HepG2 (cell line): ENCODE results near the gene PBLD. TPM values are rescaled to one million over a fixed set of nuclear protein-coding genes. Genes with fewer than 3 reads are reported as not detected.
"Not testable (repeated sequence)": the region's sequence is repeated elsewhere in the genome, so short reads cannot be mapped to it uniquely, and the experiment has no call there.

Experiments
- ATAC-seq: fragments of 200-7000 bp; cut with Tn5 transposase; 3 replicates; pipeline ENCODE4 v1.9.1; 2020; ENCODE audit warnings: mild to moderate bottlenecking, moderate library complexity
- BruUV-seq: library from RNA; stranded (reverse); fragments of 400-500 nt; replicated peaks from 2 replicates; lab custom pipeline; 2021; lab: Mats Ljungman, UMichigan
- CTCF ChIA-PET: fragments of 300-600 bp; formaldehyde crosslinking; extraction: SDS; loops from one replicate; lab custom pipeline; 2021; ENCODE audit warnings: low total read pairs, inconsistent platforms, low intra/inter-chr PET ratio; lab: Yijun Ruan, JAX
- POLR2A ChIA-PET: fragments of 350-600 bp; sonication (Branson Sonifier 250); formaldehyde crosslinking; loops from one replicate; lab custom pipeline; 2020; ENCODE audit warnings: antibody characterized with exemption, inconsistent platforms; lab: Yijun Ruan, JAX
- DNase-seq: peaks from one replicate; pipeline ENCODE4 v3.0.0-alpha.2; 2015; ENCODE audit warnings: low spot score
- FAIRE-seq: peaks from 3 replicates; lab custom pipeline; 2011; peaks lifted over from hg19 to GRCh38; lab: Jason Lieb, UNC
- H2AFZ ChIP-seq: one replicate; pipeline ENCODE4 v1.6.1; 2011; ENCODE audit warnings: low read length, inconsistent platforms
- H3K27ac ChIP-seq: fragments of 300-600 bp; 3 replicates; pipeline ENCODE4 v1.8.0; 2011; ENCODE audit warnings: mixed run types, mild to moderate bottlenecking, mixed read lengths, low read length, inconsistent platforms; ENCODE audit not compliant: insufficient read depth; ENCODE audit errors: extremely low read length
- H3K27me3 ChIP-seq, 2 experiments: fragments of 200-600 bp in 1 of 2; 2 replicates in 1 of 2; 3 replicates in 1 of 2; pipeline versions ENCODE4 v1.6.0 to v1.8.0; 2011; ENCODE audit warnings: low read length in 2 of 2, mild to moderate bottlenecking in 2 of 2, moderate library complexity in 2 of 2, inconsistent platforms in 1 of 2; ENCODE audit not compliant: insufficient read depth in 2 of 2, control insufficient read depth in 1 of 2
- H3K36me3 ChIP-seq, 2 experiments: fragments of 200-600 bp in 1 of 2; replicated peaks in 1 of 2; 2 replicates in 1 of 2; 3 replicates in 1 of 2; pipeline versions ENCODE4 v1.5.1 to v1.8.0; 2011; ENCODE audit warnings: low read length in 2 of 2, inconsistent platforms in 1 of 2; ENCODE audit not compliant: insufficient read depth in 2 of 2, control insufficient read depth in 1 of 2
- H3K4me1 ChIP-seq: 2 replicates; pipeline ENCODE4 v1.5.1; 2012; ENCODE audit warnings: low read length, inconsistent platforms; ENCODE audit not compliant: insufficient read depth
- H3K4me2 ChIP-seq: 2 replicates; pipeline ENCODE4 v1.6.0; 2011; ENCODE audit warnings: low read depth, low read length, inconsistent platforms
- H3K4me3 ChIP-seq, 3 experiments: fragments of 200-600 bp in 1 of 3; sonication (generic), shearing (Covaris generic) in 1 of 3; replicated peaks in 1 of 3; 2 replicates each; pipeline ENCODE4 v1.5.1; 2011 to 2016; ENCODE audit warnings: low read length in 3 of 3, inconsistent platforms in 2 of 3, low read depth in 2 of 3, mild to moderate bottlenecking in 2 of 3, control low read depth in 1 of 3, mixed read lengths in 1 of 3; ENCODE audit not compliant: insufficient read depth in 1 of 3
- H3K79me2 ChIP-seq: one replicate; pipeline ENCODE4 v1.6.1; 2011; ENCODE audit warnings: low read length, inconsistent platforms; ENCODE audit not compliant: insufficient read depth
- H3K9ac ChIP-seq: 2 replicates; pipeline ENCODE4 v1.6.0; 2011; ENCODE audit warnings: mild to moderate bottlenecking, low read depth, low read length, inconsistent platforms; ENCODE audit not compliant: insufficient read depth
- H3K9me3 ChIP-seq: 2 replicates; pipeline ENCODE4 v1.5.1; 2012; ENCODE audit warnings: mild to moderate bottlenecking, low read length
- H4K20me1 ChIP-seq: 2 replicates; pipeline ENCODE4 v1.6.0; 2011; ENCODE audit warnings: inconsistent platforms, mild to moderate bottlenecking, low read length, moderate library complexity; ENCODE audit not compliant: insufficient read depth
- CAMTA2 ChIP-seq: sonication (generic); formaldehyde crosslinking; IDR thresholded peaks from 2 replicates; pipeline ENCODE4 v1.4.0; 2020; ENCODE audit warnings: mild to moderate bottlenecking, missing genetic modification reagents, borderline replicate concordance
- HDAC6 ChIP-seq: fragments of 200-600 bp; sonication (generic); IDR thresholded peaks from 2 replicates; pipeline ENCODE4 v1.7.0; 2017; ENCODE audit warnings: mild to moderate bottlenecking, antibody characterized with exemption, low read length, low read depth
- KAT7 ChIP-seq: IDR thresholded peaks from 2 replicates; pipeline ENCODE4 v1.6.1; 2018; ENCODE audit warnings: borderline replicate concordance, missing compliant biosample characterization
- MIER2 ChIP-seq: IDR thresholded peaks from 2 replicates; pipeline ENCODE4 v1.6.1; 2016; ENCODE audit warnings: missing biosample characterization, missing genetic modification reagents
- MIER3 ChIP-seq: IDR thresholded peaks from 2 replicates; pipeline ENCODE4 v1.6.1; 2016; ENCODE audit warnings: missing compliant biosample characterization, borderline replicate concordance
- MYNN ChIP-seq: sonication (generic); formaldehyde crosslinking; IDR thresholded peaks from 2 replicates; pipeline ENCODE4 v1.4.0; 2020; ENCODE audit warnings: mild to moderate bottlenecking, low read depth, missing genetic modification reagents
- TOE1 ChIP-seq: sonication (generic); formaldehyde crosslinking; IDR thresholded peaks from 2 replicates; pipeline ENCODE4 v1.4.0; 2020; ENCODE audit warnings: mild to moderate bottlenecking, missing genetic modification reagents
- ZNF101 ChIP-seq: sonication (generic); formaldehyde crosslinking; IDR thresholded peaks from 2 replicates; pipeline ENCODE4 v1.4.0; 2020; ENCODE audit warnings: mild to moderate bottlenecking, low read depth, missing genetic modification reagents, borderline replicate concordance
- ZNF460 ChIP-seq: sonication (generic); formaldehyde crosslinking; IDR thresholded peaks from 2 replicates; pipeline ENCODE4 v1.5.1; 2020; ENCODE audit warnings: missing genetic modification reagents, mild to moderate bottlenecking, borderline replicate concordance
- ZNF550 ChIP-seq: sonication (generic); formaldehyde crosslinking; IDR thresholded peaks from 2 replicates; pipeline ENCODE4 v1.4.0; 2020; ENCODE audit warnings: mild to moderate bottlenecking, missing genetic modification reagents, borderline replicate concordance
- ZNF629 ChIP-seq: sonication (generic); formaldehyde crosslinking; conservative IDR thresholded peaks from 2 replicates; pipeline ENCODE4 v1.5.0; 2020; ENCODE audit warnings: missing genetic modification reagents
- ZNF746 ChIP-seq: sonication (generic); formaldehyde crosslinking; IDR thresholded peaks from 2 replicates; pipeline ENCODE4 v1.8.0; 2022; ENCODE audit warnings: mild to moderate bottlenecking, missing genetic modification reagents
- ZNF790 ChIP-seq: sonication (generic); formaldehyde crosslinking; IDR thresholded peaks from 2 replicates; pipeline ENCODE4 v1.8.0; 2022; ENCODE audit warnings: missing genetic modification reagents, mild to moderate bottlenecking, borderline replicate concordance
- ZNF83 ChIP-seq: sonication (generic); formaldehyde crosslinking; IDR thresholded peaks from 2 replicates; pipeline ENCODE4 v1.4.0; 2020; ENCODE audit warnings: missing genetic modification reagents, mild to moderate bottlenecking, borderline replicate concordance
- ZSCAN29 ChIP-seq: sonication (generic); formaldehyde crosslinking; conservative IDR thresholded peaks from 2 replicates; pipeline ENCODE4 v1.4.0; 2020; ENCODE audit warnings: mild to moderate bottlenecking, missing genetic modification reagents
- WGBS: methylation state at CpG from one replicate; pipeline ENCODE4 v1.1.6; 2017; ENCODE audit warnings: low lambda C conversion rate; 5-methylcytosine and 5-hydroxymethylcytosine counted together
- in situ Hi-C: cut with HindIII; loops from 2 replicates; pipeline ENCODE4 v1.10.0; 2017; ENCODE audit warnings: low pct_unique_long_range_greater_than_20kb; ENCODE audit not compliant: extremely low pct_ligation_motif_present
- intact Hi-C: fragments of 100-400 bp; cut with micrococcal nuclease; formaldehyde crosslinking; loops from one replicate; pipeline ENCODE4 v1.10.0; 2022; ENCODE audit not compliant: unreplicated experiment
- polyA plus RNA-seq, 8 experiments: library from polyadenylated mRNA; depleted of rRNA in 3 of 8; stranded (reverse) in 7 of 8; unstranded in 1 of 8; fragments of >200 nt; fragmentation: Illumina TruSeq in 4 of 8; extraction: Trizol in 4 of 8; gene quantifications; 2 replicates each; pipeline versions ENCODE4 v1.2.1 to v1.2.3, GENCODE V29; 2011 to 2016; ENCODE audit warnings: low read depth in 4 of 8, missing spikeins in 1 of 8, mixed read lengths in 1 of 8; ENCODE audit not compliant: insufficient read depth in 1 of 8
- total RNA-seq, 5 experiments: library from RNA; depleted of rRNA; stranded (reverse); fragments of >200 nt; fragmentation: Illumina TruSeq; extraction: Trizol; gene quantifications; 2 replicates each; pipeline ENCODE4 v1.2.3, GENCODE V29; 2016; ENCODE audit warnings: low read depth in 1 of 5
- TF ChIP-seq, protein P1 (sequence below): sonication (generic); formaldehyde crosslinking; IDR thresholded peaks from 2 replicates; pipeline ENCODE4 v1.5.0; 2020; ENCODE audit warnings: missing genetic modification reagents, mild to moderate bottlenecking, borderline replicate concordance
- TF ChIP-seq, protein P2 (sequence below): sonication (generic); formaldehyde crosslinking; IDR thresholded peaks from 2 replicates; pipeline ENCODE4 v1.4.0; 2020; ENCODE audit warnings: low read depth, mild to moderate bottlenecking, missing genetic modification reagents

PBLD gene
- total and polyA plus RNA-seq, 2 of the 13 experiments (the other 11 are each of a cell fraction or from before 2014, with no cell fraction given), result 0.42 to 3.1 TPM

DNA sequence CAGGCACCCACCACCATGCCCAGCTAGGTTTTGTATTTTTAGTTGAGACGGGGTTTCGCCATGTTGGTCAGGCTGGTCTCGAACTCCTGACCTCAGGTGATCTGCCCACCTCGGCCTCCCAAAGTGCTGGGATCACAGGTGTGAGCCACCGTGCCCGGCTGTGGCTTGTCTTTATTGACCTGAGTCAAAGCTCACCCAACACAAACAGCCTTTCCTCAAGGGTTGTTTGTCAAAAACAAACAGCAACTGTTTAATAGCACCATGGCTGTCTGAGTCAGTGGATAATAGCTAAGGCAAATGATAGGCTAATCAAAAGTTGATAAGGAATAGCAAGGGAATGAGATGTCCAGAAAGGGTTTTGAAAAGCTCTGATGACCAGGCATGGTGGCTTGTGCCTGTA is 17.8 kb downstream of the PBLD start:
- DNase-seq, CTCF ChIA-PET, ATAC-seq, BruUV-seq, H3K27ac ChIP-seq, H4K20me1 ChIP-seq, H3K4me3 ChIP-seq, H3K9ac ChIP-seq, intact Hi-C loops, FAIRE-seq, H3K36me3 ChIP-seq, H3K4me2 ChIP-seq, H3K79me2 ChIP-seq, H2AFZ ChIP-seq, H3K27me3 ChIP-seq: not testable (repeated sequence)
- in situ Hi-C loops, result loop anchor here (25.0 kb wide), 1 partner anchor 453 kb away; no protein-coding TSS in a partner anchor
- POLR2A ChIA-PET, result interaction anchor here (0.8 to 1.2 kb wide), 2 partner anchors 17 to 18 kb away, joined by 3 read pairs; partner anchors contain the start of genes HNRNPH3 and PBLD
- WGBS, result 49% methylated on average over 6 of the region's 6 CpGs
- H3K4me1 ChIP-seq, result peaks cover 15% of the 10 kb centered on the region
- TF ChIP-seq ZNF460 (CRISPR knock-in tag), result peak; percentile 79
- peaks cover 14% of the 10 kb centered on the region for H3K9me3 ChIP-seq

DNA sequence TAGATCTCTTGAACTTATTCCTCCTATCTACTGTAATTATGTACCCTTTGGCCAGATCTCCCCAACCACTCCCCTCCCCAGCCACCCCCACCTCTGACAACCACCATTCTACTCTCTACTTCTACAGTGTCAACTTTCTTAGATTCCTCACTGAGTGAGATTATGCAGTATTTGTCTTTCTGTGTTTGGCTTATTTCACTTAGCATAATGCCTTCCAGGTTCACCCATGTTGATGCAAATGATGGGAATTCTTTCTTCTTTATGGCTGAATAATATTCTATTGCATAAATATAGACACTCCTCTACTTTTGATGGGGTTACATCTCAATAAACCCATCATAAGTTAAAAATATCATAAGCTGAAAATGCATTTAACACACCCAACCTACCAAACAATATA is 22.2 kb downstream of the PBLD start:
- in situ Hi-C loops (loop anchor here (25.0 kb wide), 1 partner anchor 448 kb away; no protein-coding TSS in a partner anchor), intact Hi-C loops (no loop called here)
- Histone ChIP-seq H4K20me1 (no peaks in the 10 kb centered on the region), H3K4me2 (no peak overlapping the region), H3K9ac (no peak overlapping the region), H3K36me3 (no peaks in the 10 kb centered on the region), H3K4me1 (peaks cover 12% of the 10 kb centered on the region), H3K27ac (no peak overlapping the region), H3K9me3 (no peaks in the 10 kb centered on the region), H3K4me3 (no peak overlapping the region), H2AFZ (no peak overlapping the region), H3K27me3 (no peaks in the 10 kb centered on the region), H3K79me2 (no peaks in the 10 kb centered on the region)
- BruUV-seq, result no TSS peak
- ChIA-PET CTCF (no interaction called here), POLR2A (no interaction called here)
- DNase-seq, result no peak
- no peak for ATAC-seq
- no peak for FAIRE-seq
- TF ChIP-seq, protein P1, sequence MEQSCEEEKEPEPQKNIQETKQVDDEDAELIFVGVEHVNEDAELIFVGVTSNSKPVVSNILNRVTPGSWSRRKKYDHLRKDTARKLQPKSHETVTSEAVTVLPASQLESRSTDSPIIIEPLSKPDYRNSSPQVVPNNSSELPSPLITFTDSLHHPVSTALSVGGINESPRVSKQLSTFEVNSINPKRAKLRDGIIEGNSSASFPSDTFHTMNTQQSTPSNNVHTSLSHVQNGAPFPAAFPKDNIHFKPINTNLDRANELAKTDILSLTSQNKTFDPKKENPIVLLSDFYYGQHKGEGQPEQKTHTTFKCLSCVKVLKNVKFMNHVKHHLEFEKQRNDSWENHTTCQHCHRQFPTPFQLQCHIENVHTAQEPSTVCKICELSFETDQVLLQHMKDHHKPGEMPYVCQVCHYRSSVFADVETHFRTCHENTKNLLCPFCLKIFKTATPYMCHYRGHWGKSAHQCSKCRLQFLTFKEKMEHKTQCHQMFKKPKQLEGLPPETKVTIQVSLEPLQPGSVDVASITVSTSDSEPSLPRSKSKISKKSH (CRISPR knock-in tag), result no peak
- TF ChIP-seq ZNF746 (CRISPR knock-in tag) (no peak), ZNF790 (CRISPR knock-in tag) (no peak), TOE1 (no peak), CAMTA2 (CRISPR knock-in tag) (no peak), HDAC6 (no peak), ZNF83 (CRISPR knock-in tag) (no peak), ZNF101 (CRISPR knock-in tag) (no peak), MIER2 (no peak), MIER3 (no peak), ZNF550 (CRISPR knock-in tag) (no peak), ZNF629 (CRISPR knock-in tag) (no peak), MYNN (CRISPR knock-in tag) (no peak), KAT7 (no peak), ZSCAN29 (CRISPR knock-in tag) (no peak)
- TF ChIP-seq, protein P2, sequence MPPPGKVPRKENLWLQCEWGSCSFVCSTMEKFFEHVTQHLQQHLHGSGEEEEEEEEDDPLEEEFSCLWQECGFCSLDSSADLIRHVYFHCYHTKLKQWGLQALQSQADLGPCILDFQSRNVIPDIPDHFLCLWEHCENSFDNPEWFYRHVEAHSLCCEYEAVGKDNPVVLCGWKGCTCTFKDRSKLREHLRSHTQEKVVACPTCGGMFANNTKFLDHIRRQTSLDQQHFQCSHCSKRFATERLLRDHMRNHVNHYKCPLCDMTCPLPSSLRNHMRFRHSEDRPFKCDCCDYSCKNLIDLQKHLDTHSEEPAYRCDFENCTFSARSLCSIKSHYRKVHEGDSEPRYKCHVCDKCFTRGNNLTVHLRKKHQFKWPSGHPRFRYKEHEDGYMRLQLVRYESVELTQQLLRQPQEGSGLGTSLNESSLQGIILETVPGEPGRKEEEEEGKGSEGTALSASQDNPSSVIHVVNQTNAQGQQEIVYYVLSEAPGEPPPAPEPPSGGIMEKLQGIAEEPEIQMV, result no peak
